NCI-H2196 (cell line): Measurements from ENCODE around the gene UVRAG.
"Not testable (repeated sequence)": the region's sequence is repeated elsewhere in the genome, so short reads cannot be mapped to it uniquely, and the experiment has no call there.

Experiments used
- DNase-seq: peaks from one replicate; lab custom pipeline; 2025; ENCODE audit not compliant: unreplicated experiment; lab: John Stamatoyannopoulos, UW

UVRAG gene

GRCh38 chr11:75836417-75836816, 21.4 kb downstream of the UVRAG start:
- DNase-seq: no peak

- DNase-seq: no peak
Observed at GRCh38 chr11:75839851-75840250, 24.8 kb downstream of the UVRAG start.

GRCh38 chr11:75840522-75840921, 25.5 kb downstream of the UVRAG start:
- no peak for DNase-seq

GRCh38 chr11:75841739-75842138, 26.7 kb downstream of the UVRAG start:
- no peak for DNase-seq

- DNase-seq: no peak
Observed at GRCh38 chr11:75845324-75845723, 30.3 kb downstream of the UVRAG start.

- no peak for DNase-seq
Observed at GRCh38 chr11:75849894-75850293, 34.9 kb downstream of the UVRAG start.

GRCh38 chr11:75850787-75851186, 35.8 kb downstream of the UVRAG start:
- DNase-seq: no peak

- no peak for DNase-seq
Observed at GRCh38 chr11:75851203-75851602, 36.2 kb downstream of the UVRAG start.

- DNase-seq: no peak
Observed at GRCh38 chr11:75852406-75853017, 37.5 kb downstream of the UVRAG start.

- DNase-seq: not testable (repeated sequence)
Observed at GRCh38 chr11:75853563-75853962, 38.6 kb downstream of the UVRAG start.

GRCh38 chr11:75853971-75854370, 39.0 kb downstream of the UVRAG start:
- no peak for DNase-seq

GRCh38 chr11:75855206-75855605, 40.2 kb downstream of the UVRAG start:
- no peak for DNase-seq

- no peak for DNase-seq
Observed at GRCh38 chr11:75856912-75857311, 41.9 kb downstream of the UVRAG start.

GRCh38 chr11:75858042-75858441, 43.0 kb downstream of the UVRAG start:
- no peak for DNase-seq

- no peak for DNase-seq
Observed at GRCh38 chr11:75858613-75859012, 43.6 kb downstream of the UVRAG start.

GRCh38 chr11:75859614-75860013, 44.6 kb downstream of the UVRAG start:
- DNase-seq: no peak

GRCh38 chr11:75862437-75862836, 47.4 kb downstream of the UVRAG start:
- no peak for DNase-seq

GRCh38 chr11:75867778-75868374, 52.9 kb downstream of the UVRAG start:
- peak; percentile 72 for DNase-seq

- DNase-seq: no peak
Observed at GRCh38 chr11:75868990-75869389, 54.0 kb downstream of the UVRAG start.

- no peak for DNase-seq
Observed at GRCh38 chr11:75869661-75870455, 54.8 kb downstream of the UVRAG start.

- DNase-seq: no peak
Observed at GRCh38 chr11:75872887-75873416, 57.9 kb downstream of the UVRAG start.
